HG03469 (cell line): Measurements from ENCODE around the gene SNU13.
"Not testable (repeated sequence)": the region's sequence is repeated elsewhere in the genome, so short reads cannot be mapped to it uniquely, and the experiment has no call there.

Source experiments
- ATAC-seq: cut with Tn5 transposase; IDR thresholded peaks from one replicate; pipeline ENCODE4 v1.9.1; 2021; ENCODE audit warnings: mild to moderate bottlenecking, moderate library complexity, moderate number of reproducible peaks; ENCODE audit not compliant: unreplicated experiment

The SNU13 gene

DNA sequence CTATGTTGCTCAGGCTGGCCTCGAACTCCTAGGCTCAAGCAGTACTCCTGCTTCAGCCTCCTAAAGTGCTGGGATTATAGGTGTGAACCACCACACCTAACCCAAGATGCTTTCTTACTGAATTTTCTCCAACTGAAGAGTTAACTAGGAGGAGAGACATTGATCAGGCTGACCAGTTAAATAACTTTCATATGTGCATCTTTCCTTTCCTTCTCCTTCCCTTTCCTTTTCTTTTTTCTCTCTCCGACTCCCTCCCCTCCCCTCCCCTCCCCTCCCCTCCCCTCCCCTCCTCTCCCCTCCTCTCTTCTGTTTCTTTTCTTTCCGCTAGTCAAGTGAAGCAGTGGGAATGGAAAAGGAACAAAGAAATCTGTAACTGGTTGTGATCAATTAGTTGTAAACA, 40.9 kb downstream of the SNU13 start:
- ATAC-seq, result no peak

DNA sequence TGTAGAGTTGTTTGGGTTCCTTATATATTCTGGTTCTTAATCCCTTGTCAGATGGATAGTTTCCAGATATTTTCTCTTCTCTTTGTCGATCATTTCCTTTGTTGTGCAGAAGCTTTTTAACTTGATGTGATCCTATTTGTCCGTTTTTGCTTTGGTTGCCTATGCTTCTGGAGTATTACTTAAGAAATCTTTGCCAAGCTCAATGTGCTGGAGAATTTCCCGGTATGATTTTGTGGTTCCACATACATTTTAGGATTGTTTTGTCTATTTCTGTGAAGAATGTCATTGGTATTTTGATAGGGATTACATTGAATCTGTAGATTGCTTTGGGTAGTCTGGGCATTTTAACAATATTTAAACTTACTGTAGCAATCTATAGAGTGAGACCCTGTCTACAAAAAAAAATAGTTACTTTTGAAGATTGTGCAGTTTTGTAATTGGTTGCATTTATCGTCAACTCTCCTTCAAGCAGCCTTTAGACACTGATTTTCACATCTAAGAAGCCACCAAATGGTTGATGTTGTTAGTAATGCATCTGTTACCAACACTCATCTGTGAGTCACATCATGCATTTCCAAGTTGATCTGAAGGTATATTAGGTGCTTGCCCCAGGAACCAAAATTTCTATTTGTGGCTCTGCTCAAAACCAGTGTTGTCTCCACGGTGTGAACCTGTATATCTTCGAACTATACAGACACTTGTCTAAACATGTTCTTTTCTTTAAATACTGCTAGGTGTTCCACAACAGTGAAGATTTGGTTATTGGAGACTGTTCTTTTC, 46.1 kb downstream of the SNU13 start:
- ATAC-seq, result no peak

GRCh38 chr22:41641854-41642253, 46.8 kb downstream of the SNU13 start:
- ATAC-seq, result no peak

DNA sequence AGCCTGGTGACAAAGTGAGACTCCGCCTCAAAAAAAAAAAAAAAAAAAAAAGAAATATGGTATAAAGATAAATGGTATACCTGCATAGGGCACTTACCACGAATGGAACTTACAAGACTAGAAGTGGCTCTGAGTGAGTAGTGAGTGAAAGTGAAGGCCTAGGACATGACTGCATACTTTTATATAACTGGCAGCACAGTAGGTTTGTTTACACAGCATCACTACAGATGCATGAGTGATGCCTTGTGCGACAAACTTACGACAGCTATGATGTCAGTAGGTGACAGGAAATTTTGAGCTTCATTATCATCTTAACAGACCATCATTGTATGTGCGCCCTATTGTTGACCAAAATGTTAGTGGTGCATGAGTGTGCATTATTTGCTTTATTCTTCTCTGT, 49.9 kb downstream of the SNU13 start:
- no peak for ATAC-seq

DNA sequence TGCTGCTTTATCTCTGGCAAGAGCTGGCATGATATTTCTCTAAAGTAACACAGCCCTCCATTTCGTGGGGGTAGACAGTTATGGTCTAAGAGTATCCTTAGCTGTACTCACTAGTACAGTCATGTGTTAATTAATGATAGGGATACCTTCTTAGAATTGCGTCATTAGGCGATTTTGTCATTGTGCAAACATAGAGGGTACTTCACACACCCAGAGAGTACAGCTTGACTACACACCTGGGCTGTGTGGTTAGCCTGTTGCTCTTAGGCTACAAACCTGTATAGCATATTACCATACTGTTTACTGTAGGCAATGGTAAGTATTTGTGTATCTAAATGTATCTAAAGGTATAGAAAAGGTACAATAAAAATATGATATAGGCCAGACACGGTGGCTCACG, 50.5 kb downstream of the SNU13 start:
- no peak for ATAC-seq

DNA sequence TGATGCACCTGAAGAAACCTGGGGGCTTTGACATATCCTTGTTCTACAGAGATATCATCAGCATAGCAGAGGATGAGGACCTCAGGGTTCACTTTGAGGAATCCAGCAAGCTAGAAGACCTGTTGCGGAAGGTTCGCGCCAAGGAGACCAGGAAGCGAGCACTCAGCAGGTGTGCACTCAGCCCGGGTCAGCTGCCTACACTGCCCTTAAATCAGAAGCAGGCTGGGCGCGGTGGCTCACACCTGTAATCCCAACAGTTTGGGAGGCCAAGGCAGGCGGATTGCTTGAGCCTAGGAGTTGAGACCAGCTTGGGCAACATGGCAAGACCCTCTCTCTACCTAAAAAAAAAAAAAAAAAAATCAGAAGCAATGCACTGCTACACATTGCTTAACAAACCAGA, 51.0 kb downstream of the SNU13 start:
- not testable (repeated sequence) for ATAC-seq

DNA sequence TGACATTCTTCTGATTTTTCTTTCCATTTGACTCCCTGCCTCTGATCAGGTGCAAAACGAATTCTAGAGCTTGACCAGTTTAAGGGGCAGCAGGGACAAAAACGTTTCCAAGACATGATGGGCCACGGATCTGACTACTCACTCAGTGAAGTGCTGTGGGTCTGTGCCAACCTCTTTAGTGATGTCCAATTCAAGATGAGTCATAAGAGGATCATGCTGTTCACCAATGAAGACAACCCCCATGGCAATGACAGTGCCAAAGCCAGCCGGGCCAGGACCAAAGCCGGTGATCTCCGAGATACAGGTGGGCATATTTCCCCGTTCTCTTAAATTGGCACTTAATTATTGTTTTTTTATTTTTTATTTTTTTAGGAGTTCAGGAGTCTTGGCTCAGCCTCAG, 52.2 kb downstream of the SNU13 start:
- no peak for ATAC-seq

- not testable (repeated sequence) for ATAC-seq
Observed at GRCh38 chr22:41634610-41635009, 54.1 kb downstream of the SNU13 start.

GRCh38 chr22:41631615-41632014, 57.1 kb downstream of the SNU13 start:
- not testable (repeated sequence) for ATAC-seq

DNA sequence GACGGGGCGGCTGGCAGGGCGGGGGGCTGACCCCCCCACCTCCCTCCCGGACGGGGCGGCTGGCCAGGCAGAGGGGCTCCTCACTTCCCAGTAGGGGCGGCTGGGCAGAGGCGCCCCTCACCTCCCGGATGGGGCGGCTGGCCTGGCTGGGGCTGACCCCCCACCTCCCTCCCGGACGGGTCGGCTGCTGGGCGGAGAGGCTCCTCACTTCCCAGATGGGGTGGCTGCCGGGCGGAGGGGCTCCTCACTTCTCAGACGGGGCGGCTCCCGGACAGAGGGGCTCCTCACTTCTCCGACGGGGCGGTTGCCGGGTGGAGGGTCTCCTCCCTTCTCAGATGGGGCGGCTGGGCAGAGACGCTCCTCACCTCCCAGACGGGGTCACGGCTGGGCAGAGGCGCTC, 57.6 kb downstream of the SNU13 start:
- ATAC-seq, result not testable (repeated sequence)

- no peak for ATAC-seq
Observed at GRCh38 chr22:41625577-41625976, 63.1 kb downstream of the SNU13 start.
